NK-92 (cell line): ENCODE data around the gene CDH11.

Experiments
- DNase-seq: peaks from one replicate; lab custom pipeline; 2025; ENCODE audit not compliant: unreplicated experiment; lab: John Stamatoyannopoulos, UW

Gene CDH11

GRCh38 chr16:65117811-65118448 is 3.9 kb downstream of the CDH11 start:
- DNase-seq = no peak

GRCh38 chr16:65116818-65117430 is 4.9 kb downstream of the CDH11 start:
- no peak for DNase-seq

GRCh38 chr16:65116216-65116615 is 5.6 kb downstream of the CDH11 start:
- no peak for DNase-seq

GRCh38 chr16:65114527-65114926 is 7.3 kb downstream of the CDH11 start:
- DNase-seq = no peak

- no peak for DNase-seq
These were observed 8.4 kb downstream of the CDH11 start for GRCh38 chr16:65113441-65113840.

- DNase-seq = no peak
These were observed 10.6 kb downstream of the CDH11 start for GRCh38 chr16:65111306-65111705.

GRCh38 chr16:65106757-65107156 is 15.1 kb downstream of the CDH11 start:
- no peak for DNase-seq

- no peak for DNase-seq
These were observed 16.7 kb downstream of the CDH11 start for GRCh38 chr16:65105171-65105570.

GRCh38 chr16:65104471-65104870 is 17.4 kb downstream of the CDH11 start:
- no peak for DNase-seq

- no peak for DNase-seq
These were observed 19.5 kb downstream of the CDH11 start for GRCh38 chr16:65102326-65102725.

GRCh38 chr16:65101009-65101408 is 20.9 kb downstream of the CDH11 start:
- no peak for DNase-seq

GRCh38 chr16:65099607-65100006 is 22.3 kb downstream of the CDH11 start:
- no peak for DNase-seq

- no peak for DNase-seq
These were observed 22.9 kb downstream of the CDH11 start for GRCh38 chr16:65098916-65099315.

- no peak for DNase-seq
These were observed 24.6 kb downstream of the CDH11 start for GRCh38 chr16:65097296-65097695.

- no peak for DNase-seq
These were observed 26.0 kb downstream of the CDH11 start for GRCh38 chr16:65095906-65096305.

GRCh38 chr16:65095090-65095728 is 26.7 kb downstream of the CDH11 start:
- DNase-seq = no peak

- no peak for DNase-seq
These were observed 27.9 kb downstream of the CDH11 start for GRCh38 chr16:65094009-65094408.

- no peak for DNase-seq
These were observed 38.6 kb downstream of the CDH11 start for GRCh38 chr16:65083164-65083857.

GRCh38 chr16:65079549-65079948 is 42.3 kb downstream of the CDH11 start:
- no peak for DNase-seq

- DNase-seq = no peak
These were observed 44.7 kb downstream of the CDH11 start for GRCh38 chr16:65077181-65077580.

GRCh38 chr16:65075877-65076276 is 46.0 kb downstream of the CDH11 start:
- no peak for DNase-seq
